ENCODE measurements around the gene PTPN6. TPM values are rescaled to one million over a fixed set of nuclear protein-coding genes. Genes with fewer than 3 reads are reported as not detected.

Gene PTPN6
- total RNA-seq, 2 experiments from 2014 or later, result 37.1 to 116 TPM

GRCh38 chr12:6941267-6941666 is 9.9 kb upstream of the PTPN6 start:
- no peak for TF ChIP-seq EZH2phosphoT487 (IDR thresholded peaks at IDR 0.05; ENCODE audit: borderline replicate concordance, low read depth, low read length)
- no peak for TF ChIP-seq CTCF (conservative IDR thresholded peaks at IDR 0.05; ENCODE audit: low read length)
- H3K4me3 ChIP-seq (ENCODE audit: low read depth, low read length, poor library complexity, severe bottlenecking), result no peak overlapping the region
- DNase-seq (ENCODE audit: low spot score), result no peak
- H3K9me2 ChIP-seq (ENCODE audit: insufficient read depth, low read length), result no peaks in the 10 kb centered on the region
- POLR2A ChIA-PET, result interaction anchor here (1.0 to 1.1 kb wide), 3 partner anchors 18 to 73 kb away, joined by 3 read pairs; partner anchors contain the start of gene TPI1
- CTCF ChIA-PET (ENCODE audit: unreplicated experiment), result no interaction called here
- H3K27ac ChIP-seq (ENCODE audit: low read depth, low read length, poor library complexity, severe bottlenecking), result no peak overlapping the region
- intact Hi-C loops (cut with micrococcal nuclease; ENCODE audit: unreplicated experiment), result no loop called here
- no peak overlapping the region for H3K4me2 ChIP-seq (ENCODE audit: low read length)
- no TSS peak for BruUV-seq (replicated peaks)
- peaks cover 14% of the 10 kb centered on the region; the same call in 1 of the 2 replicates for H3K79me2 ChIP-seq (ENCODE audit: insufficient read depth, low read depth, low read length)
- H2AFZ ChIP-seq (ENCODE audit: low read length), result no peak overlapping the region
- H3K9me3 ChIP-seq (ENCODE audit: low read length), result no peaks in the 10 kb centered on the region
- H4K20me1 ChIP-seq (ENCODE audit: insufficient read depth, low read length), result no peaks in the 10 kb centered on the region
- H3K36me3 ChIP-seq (ENCODE audit: insufficient read depth, low read length), result no peaks in the 10 kb centered on the region
- H3K4me1 ChIP-seq (ENCODE audit: insufficient read depth, low read length, poor library complexity, severe bottlenecking), result peaks cover 30% of the 10 kb centered on the region

DNA sequence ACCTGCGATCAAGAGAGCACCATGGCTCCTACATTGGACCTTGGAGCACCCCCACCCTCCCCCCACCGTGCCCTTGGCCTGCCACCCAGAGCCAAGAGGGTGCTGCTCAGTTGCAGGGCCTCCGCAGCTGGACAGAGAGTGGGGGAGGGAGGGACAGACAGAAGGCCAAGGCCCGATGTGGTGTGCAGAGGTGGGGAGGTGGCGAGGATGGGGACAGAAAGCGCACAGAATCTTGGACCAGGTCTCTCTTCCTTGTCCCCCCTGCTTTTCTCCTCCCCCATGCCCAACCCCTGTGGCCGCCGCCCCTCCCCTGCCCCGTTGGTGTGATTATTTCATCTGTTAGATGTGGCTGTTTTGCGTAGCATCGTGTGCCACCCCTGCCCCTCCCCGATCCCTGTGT is 9.4 kb upstream of the PTPN6 start:
- Histone ChIP-seq H3K9me2 (ENCODE audit: insufficient read depth, low read length) (no peaks in the 10 kb centered on the region), H3K4me3 (ENCODE audit: low read depth, low read length, poor library complexity, severe bottlenecking) (no peak overlapping the region), H3K4me1 (ENCODE audit: insufficient read depth, low read length, poor library complexity, severe bottlenecking) (peaks cover 32% of the 10 kb centered on the region), H2AFZ (ENCODE audit: low read length) (no peak overlapping the region), H4K20me1 (ENCODE audit: insufficient read depth, low read length) (no peaks in the 10 kb centered on the region), H3K4me2 (ENCODE audit: low read length) (no peak overlapping the region), H3K27ac (ENCODE audit: low read depth, low read length, poor library complexity, severe bottlenecking) (no peak overlapping the region), H3K79me2 (ENCODE audit: insufficient read depth, low read depth, low read length) (peaks cover 12% of the 10 kb centered on the region; the same call in 1 of the 2 replicates), H3K36me3 (ENCODE audit: insufficient read depth, low read length) (no peaks in the 10 kb centered on the region), H3K9me3 (ENCODE audit: low read length) (no peaks in the 10 kb centered on the region)
- intact Hi-C loops (cut with micrococcal nuclease; ENCODE audit: unreplicated experiment), result no loop called here
- POLR2A ChIA-PET, result interaction anchor here (1.0 to 1.1 kb wide), 2 partner anchors 20 to 74 kb away, joined by 3 read pairs; partner anchors contain the start of gene TPI1
- no peak for DNase-seq (ENCODE audit: low spot score)
- CTCF ChIA-PET (ENCODE audit: unreplicated experiment), result no interaction called here
- no TSS peak for BruUV-seq (replicated peaks)
- TF ChIP-seq CTCF (conservative IDR thresholded peaks at IDR 0.05; ENCODE audit: low read length), result no peak
- no peak for TF ChIP-seq EZH2phosphoT487 (IDR thresholded peaks at IDR 0.05; ENCODE audit: borderline replicate concordance, low read depth, low read length)

- POLR2A ChIA-PET, result interaction anchor here (1.1 to 5.6 kb wide), 2 partner anchors 18 to 26 kb away, joined by 3 to 43 read pairs; no protein-coding TSS in a partner anchor
- Histone ChIP-seq H3K4me3 (ENCODE audit: low read depth, low read length, poor library complexity, severe bottlenecking) (no peak overlapping the region), H3K79me2 (ENCODE audit: insufficient read depth, low read depth, low read length) (peaks cover 9% of the 10 kb centered on the region; the same call in 1 of the 2 replicates), H3K9me3 (ENCODE audit: low read length) (no peaks in the 10 kb centered on the region), H3K36me3 (ENCODE audit: insufficient read depth, low read length) (no peaks in the 10 kb centered on the region), H3K4me2 (ENCODE audit: low read length) (no peak overlapping the region), H3K27ac (ENCODE audit: low read depth, low read length, poor library complexity, severe bottlenecking) (no peak overlapping the region), H3K9me2 (ENCODE audit: insufficient read depth, low read length) (no peaks in the 10 kb centered on the region), H2AFZ (ENCODE audit: low read length) (no peak overlapping the region), H4K20me1 (ENCODE audit: insufficient read depth, low read length) (no peaks in the 10 kb centered on the region), H3K4me1 (ENCODE audit: insufficient read depth, low read length, poor library complexity, severe bottlenecking) (peaks cover 37% of the 10 kb centered on the region)
- TF ChIP-seq EZH2phosphoT487 (IDR thresholded peaks at IDR 0.05; ENCODE audit: borderline replicate concordance, low read depth, low read length) (no peak), CTCF (conservative IDR thresholded peaks at IDR 0.05; ENCODE audit: low read length) (no peak)
- no TSS peak for BruUV-seq (replicated peaks)
- CTCF ChIA-PET (ENCODE audit: unreplicated experiment), result no interaction called here
- intact Hi-C loops (cut with micrococcal nuclease; ENCODE audit: unreplicated experiment), result no loop called here
- DNase-seq (ENCODE audit: low spot score), result no peak
Measured at GRCh38 chr12:6942331-6942665, 8.9 kb upstream of the PTPN6 start.
